Ammon's horn (tissue), 1 donor: ENCODE measurements around the gene TLE4.

Experiments
- DNase-seq: peaks from one replicate; pipeline ENCODE4 v3.0.0-alpha.2; 2016; ENCODE audit warnings: low spot score

The TLE4 gene

GRCh38 chr9:79664375-79664831 is 92.6 kb downstream of the TLE4 start:
- DNase-seq = no peak

- DNase-seq = no peak
Measured at GRCh38 chr9:79665369-79665768, 93.6 kb downstream of the TLE4 start.

- no peak for DNase-seq
Measured at GRCh38 chr9:79665931-79666330, 94.2 kb downstream of the TLE4 start.

GRCh38 chr9:79667120-79667519 is 95.4 kb downstream of the TLE4 start:
- no peak for DNase-seq

- no peak for DNase-seq
Measured at GRCh38 chr9:79667817-79668436, 96.2 kb downstream of the TLE4 start.

GRCh38 chr9:79668956-79669355 is 97.2 kb downstream of the TLE4 start:
- DNase-seq = no peak

GRCh38 chr9:79670269-79670961 is 98.7 kb downstream of the TLE4 start:
- no peak for DNase-seq

- no peak for DNase-seq
Measured at GRCh38 chr9:79671558-79671957, 99.8 kb downstream of the TLE4 start.

GRCh38 chr9:79672236-79672635 is 100.5 kb downstream of the TLE4 start:
- DNase-seq = no peak

GRCh38 chr9:79672891-79673290 is 101.1 kb downstream of the TLE4 start:
- no peak for DNase-seq

- no peak for DNase-seq
Measured at GRCh38 chr9:79673614-79674013, 101.8 kb downstream of the TLE4 start.

- DNase-seq = no peak
Measured at GRCh38 chr9:79674052-79674777, 102.5 kb downstream of the TLE4 start.

- DNase-seq = no peak
Measured at GRCh38 chr9:79681576-79681975, 109.8 kb downstream of the TLE4 start.

- DNase-seq = no peak
Measured at GRCh38 chr9:79682076-79682736, 110.4 kb downstream of the TLE4 start.

GRCh38 chr9:79684059-79684458 is 112.3 kb downstream of the TLE4 start:
- no peak for DNase-seq

GRCh38 chr9:79684711-79685575 is 113.2 kb downstream of the TLE4 start:
- DNase-seq = no peak

GRCh38 chr9:79685577-79685976 is 113.8 kb downstream of the TLE4 start:
- no peak for DNase-seq

- DNase-seq = no peak
Measured at GRCh38 chr9:79686381-79687130, 114.8 kb downstream of the TLE4 start.

- DNase-seq = no peak
Measured at GRCh38 chr9:79687131-79687447, 115.3 kb downstream of the TLE4 start.

GRCh38 chr9:79688363-79688762 is 116.6 kb downstream of the TLE4 start:
- no peak for DNase-seq

- DNase-seq = no peak
Measured at GRCh38 chr9:79689576-79689975, 117.8 kb downstream of the TLE4 start.
